Measurements from ENCODE around the gene APRT.

APRT gene

DNA sequence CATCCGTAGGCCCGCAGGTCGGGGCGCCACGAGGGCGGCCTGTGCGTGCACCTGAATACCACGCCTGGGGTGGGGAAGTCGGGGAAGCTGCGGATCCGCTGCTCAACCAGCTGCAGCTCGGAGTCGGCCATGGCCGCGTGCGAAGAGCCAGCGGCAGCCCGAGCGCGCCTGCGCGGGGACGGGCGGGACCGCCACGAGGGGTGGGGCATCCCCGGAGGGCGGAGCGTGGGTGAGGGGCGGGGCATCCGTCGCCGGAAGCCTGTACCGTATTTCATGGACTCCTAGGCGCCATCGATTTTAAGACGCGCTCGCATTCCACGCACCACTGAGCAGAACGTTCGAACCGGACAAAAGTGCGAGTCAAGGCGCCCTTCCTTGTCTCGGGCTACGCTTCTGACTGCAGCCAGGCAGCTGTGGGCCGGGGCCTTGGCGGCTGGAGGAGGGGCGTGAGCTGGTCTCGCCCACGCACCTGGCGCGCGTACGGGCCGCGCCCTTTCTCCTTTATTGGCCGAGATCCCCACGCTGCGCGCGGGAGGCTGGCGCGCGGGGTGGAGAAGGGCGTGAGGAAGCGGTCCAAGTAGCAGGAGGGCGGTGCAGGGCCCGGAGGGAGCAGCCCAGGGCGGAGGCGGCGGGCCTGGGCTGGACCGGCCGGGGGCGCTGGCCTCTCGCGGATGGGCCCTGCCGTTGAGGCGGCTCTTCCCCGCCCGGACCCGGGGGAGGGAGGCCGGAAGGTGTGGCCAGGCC, at the start of gene APRT:
Gene APRT, minus strand, starts transcription at position 160 of the 744 bp plus-strand sequence. Its CDS starts 29 bp downstream, at position 131.
- TF ChIP-seq CTCF (IDR thresholded peaks at IDR 0.05; ENCODE audit: extremely low read depth, missing control alignments), result peak; percentile 28
- DNase-seq (ENCODE audit: low spot score), result peak; percentile 99

DNA sequence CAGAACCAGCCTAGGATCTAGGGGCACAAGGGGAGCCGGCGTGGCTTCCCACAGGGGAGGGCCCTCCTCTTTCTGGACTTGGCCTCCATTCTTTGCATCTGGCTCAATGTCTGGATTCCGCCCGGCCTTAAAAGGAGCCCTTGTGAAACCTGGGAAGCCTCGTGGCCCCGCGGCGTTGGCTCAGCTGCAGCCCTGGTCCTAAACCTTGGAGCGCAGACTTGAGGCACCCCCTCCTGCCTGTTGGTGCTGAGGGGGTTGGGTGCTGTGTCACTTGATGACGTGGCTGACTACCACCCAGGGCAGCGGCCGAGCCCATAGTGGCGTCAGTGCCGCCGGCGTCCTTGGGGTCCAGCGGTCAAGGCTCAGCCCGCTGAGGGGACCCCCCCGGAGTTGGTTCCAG, 49.6 kb upstream of the APRT start:
- DNase-seq (ENCODE audit: low spot score), result no peak
- TF ChIP-seq CTCF (IDR thresholded peaks at IDR 0.05; ENCODE audit: extremely low read depth, missing control alignments), result no peak

GRCh38 chr16:88859381-88860091, 47.8 kb upstream of the APRT start:
- DNase-seq (ENCODE audit: low spot score), result no peak
- no peak for TF ChIP-seq CTCF (IDR thresholded peaks at IDR 0.05; ENCODE audit: extremely low read depth, missing control alignments)

DNA sequence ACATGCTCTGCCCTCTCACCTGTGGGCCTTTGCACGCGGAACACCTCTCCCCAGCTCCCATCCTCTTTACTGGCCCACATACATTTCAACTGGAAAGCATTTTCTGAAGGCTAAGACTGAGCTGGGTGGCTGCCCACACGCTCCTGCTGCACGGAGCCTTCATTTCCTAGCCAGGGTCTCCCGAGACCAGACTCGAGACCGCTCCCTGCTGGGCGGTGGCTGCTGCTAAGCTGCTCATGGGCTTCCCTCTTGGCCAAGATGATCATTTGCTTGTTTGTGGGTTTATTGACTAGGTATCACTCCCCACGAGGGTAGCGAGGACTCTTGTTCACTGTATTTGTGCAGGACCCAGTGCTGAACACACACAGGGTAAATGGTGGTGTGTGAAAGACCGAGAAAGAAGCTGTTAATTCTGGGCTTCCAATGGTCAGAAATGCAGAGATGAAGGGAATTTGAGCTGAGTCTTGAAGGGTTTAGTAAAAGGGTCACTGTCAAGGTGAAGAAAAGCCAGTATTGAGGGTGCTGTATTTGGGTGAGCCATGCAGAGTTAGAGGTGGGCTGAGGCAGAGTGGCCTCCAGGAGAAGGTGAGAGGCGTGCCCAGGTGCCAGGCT, 46.1 kb upstream of the APRT start:
- TF ChIP-seq CTCF (IDR thresholded peaks at IDR 0.05; ENCODE audit: extremely low read depth, missing control alignments), result peak; percentile 84
- DNase-seq (ENCODE audit: low spot score), result peak; percentile 91

DNA sequence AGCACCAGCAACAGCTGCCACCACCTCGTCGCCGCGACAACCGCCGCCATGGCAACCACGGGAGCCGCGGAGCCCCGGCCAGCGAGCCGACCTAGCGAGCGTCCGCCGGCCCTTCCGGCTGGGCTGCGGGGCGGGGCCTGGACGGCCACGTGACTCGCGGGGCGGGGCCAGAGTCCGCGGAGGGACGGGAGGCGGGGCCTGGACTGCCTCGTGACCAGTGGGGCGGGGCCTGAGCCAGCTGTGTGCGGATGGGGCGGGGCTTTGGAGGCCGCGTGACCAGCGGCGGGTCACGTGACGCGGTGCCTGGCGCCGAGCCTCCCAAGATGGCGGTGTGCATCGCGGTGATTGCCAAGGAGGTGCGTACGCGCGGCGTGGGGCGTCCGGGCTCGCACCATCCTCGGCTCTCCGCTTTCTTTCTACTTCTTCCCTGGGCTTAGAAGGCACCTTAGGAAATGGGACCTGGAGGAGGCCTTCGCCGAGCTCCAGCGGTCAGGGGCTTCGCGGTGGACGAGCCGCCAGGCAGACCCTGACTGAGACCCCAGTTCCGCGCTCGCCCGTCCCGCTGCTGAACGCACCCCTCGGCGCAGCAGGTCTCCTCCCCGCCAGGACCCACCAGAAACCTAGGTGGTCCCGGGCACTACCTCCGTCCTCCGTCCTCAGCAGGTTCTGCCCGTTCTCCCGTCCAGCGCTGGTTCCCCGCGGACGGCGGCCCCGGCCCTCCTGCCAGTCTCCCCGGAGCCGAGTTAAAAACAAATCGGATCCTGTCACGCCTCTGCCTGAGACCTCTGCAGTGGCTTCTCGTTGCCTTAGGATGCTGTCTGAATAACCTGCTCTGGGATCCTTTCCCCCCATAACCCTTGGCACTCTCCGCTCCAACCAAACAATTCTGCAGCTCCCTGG, 45.4 kb upstream of the APRT start, which contains the start of the genes GALNS and TRAPPC2L:
Gene GALNS, minus strand, starts transcription at position 120 of the 900 bp plus-strand sequence. Its CDS starts 70 bp downstream, at position 50.
Gene TRAPPC2L, plus strand, starts transcription at position 300 of the 900 bp plus-strand sequence. Its CDS starts 24 bp downstream, at position 324.
- DNase-seq (ENCODE audit: low spot score), result peak; percentile 100
- TF ChIP-seq CTCF (IDR thresholded peaks at IDR 0.05; ENCODE audit: extremely low read depth, missing control alignments), result no peak

- DNase-seq (ENCODE audit: low spot score), result no peak
- no peak for TF ChIP-seq CTCF (IDR thresholded peaks at IDR 0.05; ENCODE audit: extremely low read depth, missing control alignments)
These were observed 44.5 kb upstream of the APRT start for GRCh38 chr16:88856122-88856827.

Measured in GM20000 (cell line).